HepG2 (cell line): ENCODE data around the gene ATRN. TPM values are rescaled to one million over a fixed set of nuclear protein-coding genes. Genes with fewer than 3 reads are reported as not detected.

Experiments used
- CBX5 ChIP-seq: sonication (generic); formaldehyde crosslinking; IDR thresholded peaks from 2 replicates; pipeline ENCODE4 v1.4.0; 2020; ENCODE audit warnings: missing genetic modification reagents, borderline replicate concordance
- HNRNPL ChIP-seq: fragments of 200-400 bp; formaldehyde crosslinking; IDR thresholded peaks from 2 replicates; pipeline ENCODE4 v1.6.1; 2017; ENCODE audit warnings: mild to moderate bottlenecking, low read depth, low read length
- JDP2 ChIP-seq: sonication (generic); formaldehyde crosslinking; IDR thresholded peaks from 2 replicates; pipeline ENCODE4 v1.8.1; 2022; ENCODE audit warnings: missing genetic modification reagents, borderline replicate concordance
- KLF16 ChIP-seq, 2 experiments: sonication (generic) in 1 of 2; formaldehyde crosslinking in 1 of 2; IDR thresholded peaks; 2 replicates each; pipeline versions ENCODE4 v1.6.1 to v1.8.0; 2016 to 2023; ENCODE audit warnings: missing genetic modification reagents in 2 of 2, missing compliant biosample characterization in 1 of 2
- MAF1 ChIP-seq: sonication (generic); formaldehyde crosslinking; IDR thresholded peaks from 2 replicates; pipeline ENCODE4 v1.5.0; 2020; ENCODE audit warnings: missing genetic modification reagents, borderline replicate concordance
- MBNL3 ChIP-seq: fragments of 250-450 bp; sonication (Bioruptor Pico); conservative IDR thresholded peaks from 2 replicates; pipeline ENCODE4 v1.8.0; 2022; ENCODE audit warnings: mild to moderate bottlenecking, inconsistent platforms
- MEF2D ChIP-seq: sonication (generic); formaldehyde crosslinking; IDR thresholded peaks from 2 replicates; pipeline ENCODE4 v1.5.1; 2020; ENCODE audit warnings: mild to moderate bottlenecking, missing genetic modification reagents
- TSC22D2 ChIP-seq: sonication (generic); formaldehyde crosslinking; IDR thresholded peaks from 2 replicates; pipeline ENCODE4 v1.5.1; 2020; ENCODE audit warnings: missing genetic modification reagents, mild to moderate bottlenecking, borderline replicate concordance
- ZIK1 ChIP-seq: sonication (generic); formaldehyde crosslinking; IDR thresholded peaks from 2 replicates; pipeline ENCODE4 v1.5.0; 2020; ENCODE audit warnings: mild to moderate bottlenecking, low read depth, missing genetic modification reagents, borderline replicate concordance
- ZNF557 ChIP-seq: sonication (generic); formaldehyde crosslinking; IDR thresholded peaks from 2 replicates; pipeline ENCODE4 v1.4.0; 2020; ENCODE audit warnings: missing genetic modification reagents
- ZNF720 ChIP-seq: sonication (generic); formaldehyde crosslinking; IDR thresholded peaks from 2 replicates; pipeline ENCODE4 v1.4.0; 2020; ENCODE audit warnings: missing genetic modification reagents
- ZNF883 ChIP-seq: sonication (generic); formaldehyde crosslinking; IDR thresholded peaks from 2 replicates; pipeline ENCODE4 v1.5.1; 2020; ENCODE audit warnings: mild to moderate bottlenecking, missing genetic modification reagents; ENCODE audit errors: not compliant biosample characterization
- polyA plus RNA-seq, 8 experiments: library from polyadenylated mRNA; depleted of rRNA in 3 of 8; stranded (reverse) in 7 of 8; unstranded in 1 of 8; fragments of >200 nt; fragmentation: Illumina TruSeq in 4 of 8; extraction: Trizol in 4 of 8; gene quantifications; 2 replicates each; pipeline versions ENCODE4 v1.2.1 to v1.2.3, GENCODE V29; 2011 to 2016; ENCODE audit warnings: low read depth in 4 of 8, missing spikeins in 1 of 8, mixed read lengths in 1 of 8; ENCODE audit not compliant: insufficient read depth in 1 of 8
- total RNA-seq, 5 experiments: library from RNA; depleted of rRNA; stranded (reverse); fragments of >200 nt; fragmentation: Illumina TruSeq; extraction: Trizol; gene quantifications; 2 replicates each; pipeline ENCODE4 v1.2.3, GENCODE V29; 2016; ENCODE audit warnings: low read depth in 1 of 5
- TF ChIP-seq, protein P1 (sequence below): sonication (generic); formaldehyde crosslinking; IDR thresholded peaks from 2 replicates; pipeline ENCODE4 v1.8.1; 2023; ENCODE audit warnings: mild to moderate bottlenecking, missing genetic modification reagents
- TF ChIP-seq, protein P2 (sequence below): sonication (generic); formaldehyde crosslinking; IDR thresholded peaks from 2 replicates; pipeline ENCODE4 v1.4.0; 2020; ENCODE audit warnings: missing genetic modification reagents, borderline replicate concordance
- TF ChIP-seq, protein P3 (sequence below): sonication (generic); formaldehyde crosslinking; IDR thresholded peaks from 2 replicates; pipeline ENCODE4 v1.9.0; 2022; ENCODE audit warnings: low read depth, missing genetic modification reagents
- TF ChIP-seq, protein P4 (sequence below): IDR thresholded peaks from 2 replicates; pipeline ENCODE4 v1.6.1; 2016; ENCODE audit warnings: missing compliant biosample characterization, missing genetic modification reagents, borderline replicate concordance
- TF ChIP-seq, protein P5 (sequence below): sonication (generic); formaldehyde crosslinking; IDR thresholded peaks from 2 replicates; pipeline ENCODE4 v1.5.1; 2020; ENCODE audit warnings: mild to moderate bottlenecking, missing genetic modification reagents, borderline replicate concordance
- TF ChIP-seq, protein P6 (sequence below): sonication (generic); formaldehyde crosslinking; IDR thresholded peaks from 2 replicates; pipeline ENCODE4 v1.5.1; 2020; ENCODE audit warnings: missing genetic modification reagents, mild to moderate bottlenecking, borderline replicate concordance

ATRN gene
- total and polyA plus RNA-seq, 2 of the 13 experiments (the other 11 are each of a cell fraction or from before 2014, with no cell fraction given), result 44.2 to 81.1 TPM

DNA sequence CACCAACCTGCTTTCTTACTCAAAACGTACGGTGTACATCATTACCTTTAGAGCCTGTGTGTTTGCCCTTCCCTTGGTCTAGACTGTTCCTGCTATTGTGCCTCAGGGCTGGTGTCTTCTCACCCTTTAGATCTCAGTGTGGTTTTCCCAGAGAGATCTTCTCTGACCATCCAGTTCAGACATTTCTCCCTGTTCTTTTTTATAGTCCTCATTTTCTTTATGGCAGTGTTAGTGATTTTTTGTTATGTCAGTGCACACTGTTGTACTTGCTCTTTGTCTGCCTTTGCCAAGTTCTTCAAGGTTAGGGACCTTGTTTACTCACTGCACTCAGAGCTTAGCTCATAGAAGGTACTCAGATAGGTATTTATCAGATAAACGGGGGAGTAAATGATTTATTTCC is 82.8 kb downstream of the ATRN start (continued):
- TF ChIP-seq, protein P1, sequence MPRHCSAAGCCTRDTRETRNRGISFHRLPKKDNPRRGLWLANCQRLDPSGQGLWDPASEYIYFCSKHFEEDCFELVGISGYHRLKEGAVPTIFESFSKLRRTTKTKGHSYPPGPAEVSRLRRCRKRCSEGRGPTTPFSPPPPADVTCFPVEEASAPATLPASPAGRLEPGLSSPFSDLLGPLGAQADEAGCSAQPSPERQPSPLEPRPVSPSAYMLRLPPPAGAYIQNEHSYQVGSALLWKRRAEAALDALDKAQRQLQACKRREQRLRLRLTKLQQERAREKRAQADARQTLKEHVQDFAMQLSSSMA, result no peak
- TF ChIP-seq ZNF720 (CRISPR knock-in tag), result no peak
- TF ChIP-seq ZIK1 (CRISPR knock-in tag), result no peak
- TF ChIP-seq ZNF557 (CRISPR knock-in tag), result no peak
- TF ChIP-seq, protein P2, sequence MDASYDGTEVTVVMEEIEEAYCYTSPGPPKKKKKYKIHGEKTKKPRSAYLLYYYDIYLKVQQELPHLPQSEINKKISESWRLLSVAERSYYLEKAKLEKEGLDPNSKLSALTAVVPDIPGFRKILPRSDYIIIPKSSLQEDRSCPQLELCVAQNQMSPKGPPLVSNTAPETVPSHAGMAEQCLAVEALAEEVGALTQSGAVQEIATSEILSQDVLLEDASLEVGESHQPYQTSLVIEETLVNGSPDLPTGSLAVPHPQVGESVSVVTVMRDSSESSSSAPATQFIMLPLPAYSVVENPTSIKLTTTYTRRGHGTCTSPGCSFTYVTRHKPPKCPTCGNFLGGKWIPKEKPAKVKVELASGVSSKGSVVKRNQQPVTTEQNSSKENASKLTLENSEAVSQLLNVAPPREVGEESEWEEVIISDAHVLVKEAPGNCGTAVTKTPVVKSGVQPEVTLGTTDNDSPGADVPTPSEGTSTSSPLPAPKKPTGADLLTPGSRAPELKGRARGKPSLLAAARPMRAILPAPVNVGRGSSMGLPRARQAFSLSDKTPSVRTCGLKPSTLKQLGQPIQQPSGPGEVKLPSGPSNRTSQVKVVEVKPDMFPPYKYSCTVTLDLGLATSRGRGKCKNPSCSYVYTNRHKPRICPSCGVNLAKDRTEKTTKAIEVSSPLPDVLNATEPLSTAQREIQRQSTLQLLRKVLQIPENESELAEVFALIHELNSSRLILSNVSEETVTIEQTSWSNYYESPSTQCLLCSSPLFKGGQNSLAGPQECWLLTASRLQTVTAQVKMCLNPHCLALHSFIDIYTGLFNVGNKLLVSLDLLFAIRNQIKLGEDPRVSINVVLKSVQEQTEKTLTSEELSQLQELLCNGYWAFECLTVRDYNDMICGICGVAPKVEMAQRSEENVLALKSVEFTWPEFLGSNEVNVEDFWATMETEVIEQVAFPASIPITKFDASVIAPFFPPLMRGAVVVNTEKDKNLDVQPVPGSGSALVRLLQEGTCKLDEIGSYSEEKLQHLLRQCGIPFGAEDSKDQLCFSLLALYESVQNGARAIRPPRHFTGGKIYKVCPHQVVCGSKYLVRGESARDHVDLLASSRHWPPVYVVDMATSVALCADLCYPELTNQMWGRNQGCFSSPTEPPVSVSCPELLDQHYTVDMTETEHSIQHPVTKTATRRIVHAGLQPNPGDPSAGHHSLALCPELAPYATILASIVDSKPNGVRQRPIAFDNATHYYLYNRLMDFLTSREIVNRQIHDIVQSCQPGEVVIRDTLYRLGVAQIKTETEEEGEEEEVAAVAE (CRISPR knock-in tag), result 0 out of 2 replicates have a peak, but pooled peaks have one; percentile 56
- TF ChIP-seq, protein P3, sequence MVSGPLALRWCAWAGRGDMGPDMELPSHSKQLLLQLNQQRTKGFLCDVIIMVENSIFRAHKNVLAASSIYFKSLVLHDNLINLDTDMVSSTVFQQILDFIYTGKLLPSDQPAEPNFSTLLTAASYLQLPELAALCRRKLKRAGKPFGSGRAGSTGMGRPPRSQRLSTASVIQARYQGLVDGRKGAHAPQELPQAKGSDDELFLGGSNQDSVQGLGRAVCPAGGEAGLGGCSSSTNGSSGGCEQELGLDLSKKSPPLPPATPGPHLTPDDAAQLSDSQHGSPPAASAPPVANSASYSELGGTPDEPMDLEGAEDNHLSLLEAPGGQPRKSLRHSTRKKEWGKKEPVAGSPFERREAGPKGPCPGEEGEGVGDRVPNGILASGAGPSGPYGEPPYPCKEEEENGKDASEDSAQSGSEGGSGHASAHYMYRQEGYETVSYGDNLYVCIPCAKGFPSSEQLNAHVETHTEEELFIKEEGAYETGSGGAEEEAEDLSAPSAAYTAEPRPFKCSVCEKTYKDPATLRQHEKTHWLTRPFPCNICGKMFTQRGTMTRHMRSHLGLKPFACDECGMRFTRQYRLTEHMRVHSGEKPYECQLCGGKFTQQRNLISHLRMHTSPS (CRISPR knock-in tag), result no peak
- TF ChIP-seq MAF1 (CRISPR knock-in tag), result no peak
- no peak for TF ChIP-seq MEF2D (CRISPR knock-in tag)
- TF ChIP-seq CBX5 (CRISPR knock-in tag), result 0 out of 2 replicates have a peak, but pooled peaks have one; percentile 21
- TF ChIP-seq, protein P4, sequence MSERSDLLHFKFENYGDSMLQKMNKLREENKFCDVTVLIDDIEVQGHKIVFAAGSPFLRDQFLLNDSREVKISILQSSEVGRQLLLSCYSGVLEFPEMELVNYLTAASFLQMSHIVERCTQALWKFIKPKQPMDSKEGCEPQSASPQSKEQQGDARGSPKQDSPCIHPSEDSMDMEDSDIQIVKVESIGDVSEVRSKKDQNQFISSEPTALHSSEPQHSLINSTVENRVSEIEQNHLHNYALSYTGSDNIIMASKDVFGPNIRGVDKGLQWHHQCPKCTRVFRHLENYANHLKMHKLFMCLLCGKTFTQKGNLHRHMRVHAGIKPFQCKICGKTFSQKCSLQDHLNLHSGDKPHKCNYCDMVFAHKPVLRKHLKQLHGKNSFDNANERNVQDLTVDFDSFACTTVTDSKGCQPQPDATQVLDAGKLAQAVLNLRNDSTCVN (CRISPR knock-in tag), result no peak
- no peak for TF ChIP-seq ZNF883 (CRISPR knock-in tag)
- TF ChIP-seq HNRNPL, result no peak
- TF ChIP-seq, protein P5, sequence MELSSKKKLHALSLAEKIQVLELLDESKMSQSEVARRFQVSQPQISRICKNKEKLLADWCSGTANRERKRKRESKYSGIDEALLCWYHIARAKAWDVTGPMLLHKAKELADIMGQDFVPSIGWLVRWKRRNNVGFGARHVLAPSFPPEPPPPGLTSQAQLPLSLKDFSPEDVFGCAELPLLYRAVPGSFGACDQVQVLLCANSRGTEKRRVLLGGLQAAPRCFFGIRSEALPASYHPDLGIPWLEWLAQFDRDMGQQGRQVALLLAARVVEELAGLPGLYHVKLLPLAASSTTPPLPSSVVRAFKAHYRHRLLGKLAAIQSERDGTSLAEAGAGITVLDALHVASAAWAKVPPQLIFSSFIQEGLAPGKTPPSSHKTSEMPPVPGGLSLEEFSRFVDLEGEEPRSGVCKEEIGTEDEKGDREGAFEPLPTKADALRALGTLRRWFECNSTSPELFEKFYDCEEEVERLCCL, result no peak
- no peak; a peak in 1 of 4 replicates for TF ChIP-seq KLF16 (CRISPR knock-in tag; IDR thresholded peaks at IDR 0.05)
- no peak for TF ChIP-seq JDP2 (CRISPR knock-in tag)
- TF ChIP-seq TSC22D2 (CRISPR knock-in tag), result no peak
- TF ChIP-seq, protein P6, sequence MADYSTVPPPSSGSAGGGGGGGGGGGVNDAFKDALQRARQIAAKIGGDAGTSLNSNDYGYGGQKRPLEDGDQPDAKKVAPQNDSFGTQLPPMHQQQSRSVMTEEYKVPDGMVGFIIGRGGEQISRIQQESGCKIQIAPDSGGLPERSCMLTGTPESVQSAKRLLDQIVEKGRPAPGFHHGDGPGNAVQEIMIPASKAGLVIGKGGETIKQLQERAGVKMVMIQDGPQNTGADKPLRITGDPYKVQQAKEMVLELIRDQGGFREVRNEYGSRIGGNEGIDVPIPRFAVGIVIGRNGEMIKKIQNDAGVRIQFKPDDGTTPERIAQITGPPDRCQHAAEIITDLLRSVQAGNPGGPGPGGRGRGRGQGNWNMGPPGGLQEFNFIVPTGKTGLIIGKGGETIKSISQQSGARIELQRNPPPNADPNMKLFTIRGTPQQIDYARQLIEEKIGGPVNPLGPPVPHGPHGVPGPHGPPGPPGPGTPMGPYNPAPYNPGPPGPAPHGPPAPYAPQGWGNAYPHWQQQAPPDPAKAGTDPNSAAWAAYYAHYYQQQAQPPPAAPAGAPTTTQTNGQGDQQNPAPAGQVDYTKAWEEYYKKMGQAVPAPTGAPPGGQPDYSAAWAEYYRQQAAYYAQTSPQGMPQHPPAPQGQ (CRISPR knock-in tag), result no peak
- no peak for TF ChIP-seq MBNL3
